ENCODE results near the gene CHD3.

Gene CHD3

DNA sequence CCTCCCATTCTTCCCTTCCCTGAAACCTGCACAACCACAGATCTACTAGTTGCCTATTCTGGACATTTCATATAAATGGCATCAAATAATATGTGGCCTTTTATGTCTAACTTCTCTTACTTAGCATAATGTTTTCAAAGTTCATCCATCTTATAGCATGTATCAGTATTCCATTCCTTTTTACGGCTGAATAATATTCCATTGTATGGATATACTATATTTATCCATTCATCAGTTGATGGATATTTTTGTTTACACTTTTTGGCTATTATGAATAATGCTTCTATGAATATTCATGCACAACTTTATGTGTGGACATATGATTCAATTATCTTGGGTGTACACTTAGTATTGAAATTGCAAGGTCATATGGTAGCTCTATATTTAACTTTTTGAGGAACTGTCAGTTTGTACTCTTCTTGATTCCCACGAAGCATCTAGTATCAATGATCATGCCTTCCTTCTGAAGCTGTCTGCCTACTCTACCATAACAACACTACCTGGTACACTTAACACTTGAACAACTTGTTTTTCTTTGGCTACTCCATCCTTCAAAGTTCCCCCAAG lies 12.7 kb upstream of the CHD3 start:
- DNase-seq: no peak

DNA sequence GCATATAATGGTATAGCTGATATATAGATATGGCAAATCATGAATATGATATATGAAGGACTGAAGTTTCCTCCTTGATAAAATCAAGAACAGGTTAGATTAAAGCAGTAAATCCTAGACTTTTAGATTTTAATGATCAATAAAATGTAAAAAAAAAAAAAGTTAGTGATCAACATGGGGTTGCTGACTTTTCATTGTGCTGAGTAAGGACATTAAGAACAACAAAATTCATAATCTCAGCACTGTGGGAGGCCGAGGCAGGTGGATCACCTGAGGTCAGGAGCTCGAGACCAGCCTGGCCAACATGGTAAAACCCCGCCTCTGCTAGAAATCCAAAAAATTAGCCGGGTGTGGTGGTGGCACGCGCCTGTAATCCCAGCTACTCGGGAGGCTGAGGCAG lies 10.4 kb upstream of the CHD3 start:
- DNase-seq: no peak

- no peak for DNase-seq
Measured at GRCh38 chr17:7880076-7880868, 8.3 kb upstream of the CHD3 start.

- DNase-seq: no peak
Measured at GRCh38 chr17:7881276-7882054, 7.1 kb upstream of the CHD3 start.

- DNase-seq: no peak
Measured at GRCh38 chr17:7882068-7882467, 6.5 kb upstream of the CHD3 start.

DNA sequence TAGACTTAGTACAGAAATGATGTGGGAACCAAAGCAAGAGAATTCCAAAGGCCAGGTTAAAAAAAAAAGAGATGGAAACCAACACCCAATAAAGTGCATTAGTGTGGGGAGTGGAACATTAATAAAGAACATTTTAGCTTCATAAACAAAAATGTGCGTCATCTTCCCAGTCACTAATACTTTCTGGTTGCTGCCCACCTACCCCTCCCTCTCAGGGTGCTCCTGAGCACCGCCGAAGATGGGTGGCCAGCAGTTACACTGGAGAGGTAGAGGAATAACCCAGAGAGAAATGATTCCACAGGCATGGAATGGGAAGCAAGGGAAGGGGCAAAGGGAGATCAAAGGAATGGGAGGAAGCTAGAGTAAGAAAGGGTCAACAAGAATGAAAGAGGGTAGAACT lies 6.0 kb upstream of the CHD3 start:
- DNase-seq: no peak

DNA sequence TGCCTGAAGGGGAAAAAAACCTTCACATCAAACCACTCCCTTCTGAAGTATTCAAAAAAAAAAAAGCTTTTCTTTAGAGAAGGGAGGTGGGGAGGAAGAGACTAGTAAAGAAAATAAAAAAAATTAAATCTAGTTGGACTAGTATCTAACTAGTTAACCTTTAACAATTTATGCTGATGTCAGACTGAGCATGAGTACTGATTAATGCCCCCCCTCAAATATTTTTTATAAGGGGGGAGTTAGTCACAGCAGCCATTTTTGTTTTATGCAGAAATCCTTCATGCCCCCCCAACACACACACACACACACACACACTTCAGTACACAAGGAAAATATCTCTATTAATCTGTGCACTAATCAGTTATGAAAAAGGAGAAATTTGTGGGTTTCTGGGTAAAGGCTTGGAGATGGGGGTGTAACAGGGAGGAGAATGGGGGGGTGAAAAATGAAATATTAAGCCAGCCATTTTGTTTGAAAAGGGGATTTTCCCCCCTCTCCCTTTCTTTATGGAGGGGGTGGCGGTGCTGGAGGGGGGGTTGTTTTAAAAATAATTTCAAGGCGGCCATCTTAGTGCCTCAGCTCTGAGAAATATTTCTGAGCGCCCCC lies 4.7 kb upstream of the CHD3 start:
- peak in 1 of 2 donors; percentile 21 for DNase-seq

DNA sequence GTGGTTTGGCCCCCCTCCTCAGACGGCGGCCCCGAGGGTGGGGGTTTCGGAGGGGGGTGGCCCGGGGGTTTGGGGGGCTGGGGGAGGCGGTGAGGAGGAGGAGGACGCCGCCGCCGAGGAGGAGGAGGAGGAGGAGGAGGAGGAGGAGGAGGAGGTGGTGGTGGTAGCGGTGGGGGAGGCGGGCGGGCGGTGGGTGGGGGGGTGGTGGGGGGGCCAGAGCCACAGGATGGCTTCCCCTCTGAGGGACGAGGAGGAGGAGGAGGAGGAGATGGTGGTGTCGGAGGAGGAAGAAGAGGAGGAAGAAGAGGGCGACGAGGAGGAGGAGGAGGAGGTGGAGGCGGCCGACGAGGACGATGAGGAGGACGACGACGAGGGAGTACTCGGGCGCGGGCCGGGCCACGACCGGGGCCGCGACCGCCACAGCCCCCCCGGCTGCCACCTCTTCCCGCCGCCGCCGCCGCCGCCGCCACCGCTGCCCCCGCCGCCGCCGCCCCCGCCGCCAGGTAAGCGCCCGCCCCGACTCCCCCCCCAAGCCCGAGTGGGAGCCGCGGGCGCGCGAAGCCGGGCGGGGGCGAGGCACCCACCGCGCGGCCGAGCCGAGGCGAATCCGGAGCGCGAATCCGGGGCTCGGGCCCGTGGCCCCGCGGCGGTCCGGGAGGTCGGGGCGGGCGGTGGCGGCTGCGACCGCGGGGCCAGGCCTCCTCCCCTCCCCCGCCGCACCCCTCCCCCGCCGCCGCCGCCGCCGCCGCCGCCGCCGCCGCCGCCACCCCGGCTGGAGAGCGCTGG lies 3.8 kb upstream of the CHD3 start:
- peak in 1 of 2 donors; percentile 20 for DNase-seq

DNA sequence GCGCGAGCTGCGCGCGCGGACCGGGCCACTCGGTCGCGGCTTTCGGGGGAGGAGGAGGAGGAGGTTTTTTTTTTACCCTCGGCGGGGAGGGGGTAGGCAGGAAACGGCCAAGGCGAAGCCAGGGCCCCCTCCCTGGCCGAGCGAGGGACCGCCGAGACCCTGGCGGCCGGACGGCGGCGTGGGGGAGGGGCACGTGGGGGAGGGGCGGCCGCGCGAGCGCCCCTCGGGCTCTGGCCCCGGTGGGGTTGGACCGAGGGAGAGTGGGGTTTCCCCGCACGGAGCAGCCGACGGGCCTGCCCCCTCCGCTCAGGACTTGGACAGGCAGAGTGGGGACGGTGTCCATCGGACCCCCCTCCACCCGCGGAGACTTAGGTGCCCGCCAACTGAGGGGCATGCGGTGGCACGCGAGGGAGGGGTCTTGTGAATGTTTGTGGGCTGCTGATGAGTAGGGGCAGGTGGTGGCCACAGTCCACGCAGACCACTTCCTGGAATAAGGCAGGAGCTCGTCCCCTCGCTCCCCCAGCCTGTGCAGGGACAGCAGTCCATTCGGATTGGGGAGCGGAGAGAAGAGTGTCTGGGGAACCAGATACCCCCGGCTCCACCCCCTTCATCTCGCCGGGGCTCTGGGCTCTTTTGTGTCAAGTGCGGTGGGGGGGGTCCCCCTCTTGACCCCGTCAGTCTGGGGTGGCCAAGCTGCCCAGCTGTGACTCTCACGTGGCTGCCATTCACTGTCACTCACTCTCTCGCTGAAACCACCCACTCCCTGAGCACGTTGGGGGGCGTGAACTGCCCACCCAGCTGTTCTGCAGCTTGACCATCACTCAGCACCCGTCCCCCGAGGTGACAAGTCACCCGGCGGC lies 3.0 kb upstream of the CHD3 start:
- peak; percentile 22 to 27 for DNase-seq

DNA sequence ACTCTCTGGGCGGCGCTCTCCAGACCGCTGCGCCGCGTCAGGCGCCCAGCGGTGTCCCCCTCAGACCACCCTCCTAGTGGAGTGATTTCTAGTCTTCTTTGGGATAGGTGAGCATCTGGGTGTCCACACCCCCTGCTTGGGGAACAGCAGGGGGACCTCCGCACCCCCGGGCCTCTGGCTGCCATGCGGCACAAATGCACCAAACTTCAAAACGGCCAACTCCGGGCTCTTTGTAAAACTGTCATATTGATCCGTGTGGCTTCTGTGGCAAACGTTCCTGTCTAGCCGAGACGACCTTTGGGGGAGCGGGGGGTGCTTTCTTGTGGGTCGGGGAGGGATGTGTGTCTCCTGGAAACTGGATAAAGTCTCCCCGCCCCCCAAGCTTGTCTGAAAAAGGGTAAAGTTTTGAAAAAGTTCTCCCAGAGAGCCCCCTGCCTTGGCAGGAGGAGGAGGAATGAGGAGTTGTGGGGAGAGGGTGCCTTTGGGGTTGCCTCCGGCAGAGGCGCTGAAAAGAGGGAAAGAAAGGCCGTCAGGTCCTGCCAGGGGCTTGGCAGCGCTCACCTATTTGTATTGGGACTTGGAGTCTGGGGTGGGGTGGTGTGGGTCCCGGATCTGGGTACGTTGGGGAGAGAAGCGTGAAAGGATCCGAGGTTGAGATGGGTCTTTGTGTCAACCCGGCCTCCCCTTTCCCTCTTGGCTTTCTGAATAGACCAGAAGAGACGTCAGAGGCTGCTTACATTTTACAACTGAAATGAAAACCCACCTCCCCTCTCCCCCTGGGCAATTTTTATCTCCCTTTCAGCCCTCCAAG lies 2.2 kb upstream of the CHD3 start:
- peak; percentile 34 to 35 for DNase-seq

- DNase-seq: no peak
Measured at GRCh38 chr17:7887038-7887481, 1.5 kb upstream of the CHD3 start.

DNA sequence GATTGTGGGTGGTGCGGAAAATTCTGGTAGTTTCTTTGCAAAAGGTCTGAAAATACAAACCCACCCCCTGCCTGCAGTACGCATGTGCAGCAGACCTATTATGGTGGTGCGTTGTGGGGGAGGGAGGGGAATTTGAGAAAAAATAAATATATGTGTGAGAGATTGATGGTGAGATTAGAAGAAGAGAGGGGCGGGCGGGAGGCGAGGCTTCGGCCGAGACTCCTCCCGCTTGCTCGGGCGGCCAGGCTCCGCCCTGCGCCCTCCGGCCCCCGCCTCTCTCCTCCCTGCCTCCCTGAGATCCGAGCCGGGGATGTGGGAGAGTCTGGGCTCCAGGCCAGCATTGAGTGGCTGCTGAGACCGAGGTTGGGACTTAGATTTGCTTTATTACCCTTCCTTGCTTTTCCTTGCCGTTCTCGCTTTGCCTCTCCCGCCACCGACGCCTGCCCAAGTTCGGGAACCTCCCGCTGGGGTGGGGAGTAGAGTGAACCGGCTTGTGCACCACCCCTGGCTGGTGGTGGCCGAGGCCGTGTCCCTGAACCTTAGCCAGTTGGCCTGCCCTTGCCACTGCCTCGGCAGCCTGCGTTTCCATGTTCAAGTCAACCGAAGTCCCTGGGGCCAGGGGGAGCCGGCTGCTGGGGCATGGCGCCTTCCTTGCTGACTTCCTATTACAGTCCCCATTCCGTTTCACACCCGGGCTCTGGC lies 956 bp upstream of the CHD3 start:
- DNase-seq: peak; percentile 72 to 79

GRCh38 chr17:7889166-7889955 lies 772 bp downstream of the CHD3 start:
- DNase-seq: peak; percentile 29 to 40

GRCh38 chr17:7893187-7893880 lies 4.7 kb downstream of the CHD3 start:
- no peak for DNase-seq

- no peak for DNase-seq
Measured at GRCh38 chr17:7894226-7894625, 5.6 kb downstream of the CHD3 start.

DNA sequence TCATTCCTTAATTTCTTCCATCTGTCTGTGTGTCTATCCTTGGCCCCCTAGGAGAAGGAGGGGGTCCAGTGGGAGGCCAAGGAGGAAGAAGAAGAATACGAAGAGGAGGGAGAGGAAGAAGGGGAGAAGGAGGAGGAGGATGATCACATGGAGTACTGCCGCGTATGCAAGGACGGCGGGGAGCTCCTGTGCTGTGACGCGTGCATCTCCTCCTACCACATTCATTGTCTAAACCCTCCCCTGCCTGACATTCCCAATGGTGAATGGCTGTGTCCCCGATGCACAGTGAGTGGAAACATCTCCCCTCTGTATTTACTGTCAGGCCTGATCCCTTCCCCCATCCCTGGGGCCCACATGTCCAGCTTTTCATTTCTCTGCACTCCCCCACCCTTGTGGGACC lies 6.3 kb downstream of the CHD3 start:
- no peak for DNase-seq

DNA sequence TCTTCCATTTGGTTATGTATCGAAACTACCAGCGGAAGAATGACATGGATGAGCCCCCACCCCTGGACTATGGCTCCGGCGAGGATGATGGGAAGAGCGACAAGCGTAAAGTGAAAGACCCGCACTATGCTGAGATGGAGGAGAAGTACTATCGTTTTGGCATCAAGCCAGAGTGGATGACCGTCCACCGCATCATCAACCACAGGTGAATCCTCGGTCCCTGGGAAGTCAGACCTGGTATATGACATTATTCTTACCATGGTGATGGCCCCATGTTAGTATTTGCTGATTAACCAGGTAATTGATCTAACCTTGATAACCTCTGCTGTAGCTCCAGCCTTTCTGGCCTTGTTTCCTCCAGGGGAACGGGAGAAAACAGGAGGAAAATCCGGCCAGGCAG lies 8.5 kb downstream of the CHD3 start:
- no peak for DNase-seq

DNA sequence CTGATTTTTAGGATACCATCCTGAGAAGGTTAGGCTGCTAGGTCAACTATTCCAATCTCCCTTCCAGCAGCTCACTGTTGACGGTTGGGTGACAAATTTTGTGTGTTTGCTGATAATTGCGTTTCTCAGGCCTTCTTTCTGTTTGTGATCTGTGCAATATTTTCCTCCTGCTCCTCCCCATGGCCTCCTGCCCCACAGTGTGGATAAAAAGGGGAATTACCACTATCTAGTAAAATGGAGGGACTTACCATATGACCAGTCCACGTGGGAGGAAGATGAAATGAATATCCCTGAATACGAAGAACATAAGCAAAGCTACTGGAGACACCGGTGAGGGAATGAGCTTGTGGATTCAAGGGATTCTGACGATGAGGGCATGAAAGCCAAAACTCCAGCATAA lies 9.2 kb downstream of the CHD3 start:
- DNase-seq: no peak

All from stimulated activated CD4-positive, alpha-beta T cell treated with anti-CD3 and anti-CD28 coated beads, Interleukin-2, amount 100 ng/mL, for 48 hours (primary cell).